Measurements from ENCODE around the gene KLHL28.

KLHL28 gene

GRCh38 chr14:44961554-44962333, at the start of gene KLHL28, which contains the start of gene TOGARAM1:
TSS of gene KLHL28 (minus strand) at chr14:44961947. CDS start at chr14:44945928, 16,019 bp downstream.
TSS of gene TOGARAM1 (plus strand) at chr14:44962190. CDS start at chr14:44962422, 232 bp downstream.
- DNase-seq (ENCODE audit: extremely low read depth in 1 of 2, low read depth in 1 of 2): peak; percentile 89 to 95

GRCh38 chr14:45003924-45004323, 42.2 kb upstream of the KLHL28 start:
- DNase-seq (ENCODE audit: extremely low read depth in 1 of 2, low read depth in 1 of 2): no peak

GRCh38 chr14:44995770-44996294, 34.1 kb upstream of the KLHL28 start:
- DNase-seq (ENCODE audit: extremely low read depth in 1 of 2, low read depth in 1 of 2): no peak

- DNase-seq (ENCODE audit: extremely low read depth in 1 of 2, low read depth in 1 of 2): no peak
These were observed 33.4 kb upstream of the KLHL28 start for GRCh38 chr14:44995196-44995595.

- no peak for DNase-seq (ENCODE audit: extremely low read depth in 1 of 2, low read depth in 1 of 2)
These were observed 28.8 kb upstream of the KLHL28 start for GRCh38 chr14:44990533-44990932.

- DNase-seq (ENCODE audit: extremely low read depth in 1 of 2, low read depth in 1 of 2): no peak
These were observed 28.0 kb upstream of the KLHL28 start for GRCh38 chr14:44989497-44990440.

GRCh38 chr14:44988694-44989093, 26.9 kb upstream of the KLHL28 start:
- DNase-seq (ENCODE audit: extremely low read depth in 1 of 2, low read depth in 1 of 2): no peak

GRCh38 chr14:44982594-44982993, 20.8 kb upstream of the KLHL28 start:
- no peak for DNase-seq (ENCODE audit: extremely low read depth in 1 of 2, low read depth in 1 of 2)

DNA sequence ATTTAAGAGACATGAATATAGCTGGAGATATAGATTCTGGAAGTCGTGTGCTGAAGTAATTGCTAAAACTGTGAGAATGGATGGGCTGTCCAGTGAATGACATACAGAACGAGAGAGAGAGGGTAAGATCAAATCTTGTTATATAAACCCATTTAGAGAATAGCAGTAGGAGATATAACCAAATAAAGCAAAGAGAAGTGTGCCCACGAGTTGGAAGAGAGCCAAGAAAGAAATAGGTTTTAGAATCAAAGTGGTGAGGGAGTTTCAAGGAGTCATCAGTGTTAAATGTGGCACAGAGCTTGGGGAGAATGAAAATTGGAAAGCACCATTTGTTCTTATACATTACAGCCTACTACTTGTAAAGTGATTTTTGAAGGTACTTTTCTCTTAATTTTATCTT, 19.5 kb upstream of the KLHL28 start:
- DNase-seq (ENCODE audit: extremely low read depth in 1 of 2, low read depth in 1 of 2): no peak

DNA sequence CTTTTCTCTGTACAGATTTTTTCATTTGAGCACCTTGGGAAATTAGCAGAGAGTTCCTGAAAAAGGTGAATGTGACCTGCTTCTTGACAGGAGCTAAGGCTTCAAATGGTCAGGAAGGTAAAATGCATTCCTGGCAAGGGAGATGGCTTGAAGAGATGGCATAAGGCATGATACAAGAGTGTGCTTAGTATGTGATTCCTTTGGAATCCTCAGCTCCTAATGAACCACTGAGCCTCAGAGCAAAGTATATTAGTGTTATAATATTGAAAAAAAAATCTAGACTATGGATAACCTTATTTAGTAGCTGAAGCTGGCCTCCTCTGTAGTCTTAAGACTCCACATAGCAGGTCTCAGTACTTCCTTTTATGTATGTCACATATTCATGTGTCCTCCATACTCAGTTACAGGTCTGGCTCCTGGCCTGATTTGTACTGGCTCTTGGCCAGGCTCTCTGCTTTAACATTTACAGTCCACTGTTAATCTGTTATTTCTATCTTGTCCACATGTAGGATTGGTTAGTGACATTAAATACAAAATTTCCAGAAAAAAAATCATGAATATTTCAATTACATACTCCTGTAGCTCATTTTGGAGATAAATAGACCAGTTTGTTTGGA, 18.1 kb upstream of the KLHL28 start:
- no peak for DNase-seq (ENCODE audit: extremely low read depth in 1 of 2, low read depth in 1 of 2)

DNA sequence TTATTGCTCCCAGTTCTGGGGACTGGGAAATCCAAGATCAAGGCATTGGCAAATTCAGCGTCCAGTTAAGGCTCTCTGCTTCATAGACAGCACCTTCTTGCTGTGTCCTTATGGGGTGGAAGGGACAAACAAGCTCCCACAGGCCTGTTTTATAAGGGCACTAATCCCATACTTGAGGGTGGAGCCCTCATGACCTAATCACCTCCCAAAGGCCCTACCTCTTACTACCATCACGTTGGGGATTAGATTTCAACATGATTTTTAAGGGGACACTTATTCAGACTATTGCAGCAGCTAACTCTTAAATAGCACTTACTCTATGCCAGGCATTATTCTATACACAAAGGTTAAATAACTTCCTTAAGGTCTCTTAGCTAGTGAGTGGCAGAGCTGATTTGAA, 17.5 kb upstream of the KLHL28 start:
- no peak for DNase-seq (ENCODE audit: extremely low read depth in 1 of 2, low read depth in 1 of 2)

DNA sequence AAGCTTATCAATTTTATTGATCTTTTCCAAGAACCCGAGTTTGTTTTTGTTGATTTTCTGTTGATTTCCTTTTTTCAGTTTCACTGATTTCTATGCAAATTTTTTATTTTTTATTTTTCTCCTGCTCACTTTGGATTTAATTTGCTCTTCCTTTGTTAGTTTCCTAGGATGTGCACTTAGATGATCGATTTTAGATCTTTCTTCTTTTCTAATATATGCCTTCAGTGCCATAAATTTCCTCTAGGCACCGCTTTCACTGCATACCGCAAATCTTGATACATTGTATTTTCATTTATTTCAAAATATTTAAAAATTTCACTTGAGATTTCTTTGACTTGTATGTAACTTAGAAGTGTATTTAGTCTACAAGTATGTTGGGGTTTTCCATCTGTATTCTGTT, 9.7 kb upstream of the KLHL28 start:
- DNase-seq (ENCODE audit: extremely low read depth in 1 of 2, low read depth in 1 of 2): no peak

GRCh38 chr14:44970907-44971306, 9.2 kb upstream of the KLHL28 start:
- DNase-seq (ENCODE audit: extremely low read depth in 1 of 2, low read depth in 1 of 2): no peak

DNA sequence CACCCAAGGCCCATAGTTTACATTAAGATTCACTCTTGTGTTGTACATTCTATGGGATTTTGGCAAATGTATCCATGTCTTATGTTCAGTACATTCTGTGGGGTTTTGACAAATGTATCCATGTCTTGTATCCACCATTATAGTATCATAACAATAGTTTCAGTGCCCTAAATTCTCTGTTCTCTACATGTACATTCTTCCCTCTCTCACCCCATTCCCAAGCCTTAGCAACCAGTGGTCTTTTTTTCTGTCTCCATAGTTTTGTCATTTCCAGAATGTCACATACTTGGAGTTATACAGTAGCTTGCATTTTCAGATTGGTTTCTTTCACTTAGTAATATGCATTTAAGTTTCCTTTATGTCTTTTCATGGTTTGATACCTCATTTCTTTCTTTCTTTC, 7.0 kb upstream of the KLHL28 start:
- DNase-seq (ENCODE audit: extremely low read depth in 1 of 2, low read depth in 1 of 2): no peak

GRCh38 chr14:44966601-44967336, 5.0 kb upstream of the KLHL28 start:
- no peak for DNase-seq (ENCODE audit: extremely low read depth in 1 of 2, low read depth in 1 of 2)

- DNase-seq (ENCODE audit: extremely low read depth in 1 of 2, low read depth in 1 of 2): no peak
These were observed 2.1 kb upstream of the KLHL28 start for GRCh38 chr14:44963775-44964380.

GRCh38 chr14:44963044-44963528, 1.3 kb upstream of the KLHL28 start:
- no peak for DNase-seq (ENCODE audit: extremely low read depth in 1 of 2, low read depth in 1 of 2)

DNA sequence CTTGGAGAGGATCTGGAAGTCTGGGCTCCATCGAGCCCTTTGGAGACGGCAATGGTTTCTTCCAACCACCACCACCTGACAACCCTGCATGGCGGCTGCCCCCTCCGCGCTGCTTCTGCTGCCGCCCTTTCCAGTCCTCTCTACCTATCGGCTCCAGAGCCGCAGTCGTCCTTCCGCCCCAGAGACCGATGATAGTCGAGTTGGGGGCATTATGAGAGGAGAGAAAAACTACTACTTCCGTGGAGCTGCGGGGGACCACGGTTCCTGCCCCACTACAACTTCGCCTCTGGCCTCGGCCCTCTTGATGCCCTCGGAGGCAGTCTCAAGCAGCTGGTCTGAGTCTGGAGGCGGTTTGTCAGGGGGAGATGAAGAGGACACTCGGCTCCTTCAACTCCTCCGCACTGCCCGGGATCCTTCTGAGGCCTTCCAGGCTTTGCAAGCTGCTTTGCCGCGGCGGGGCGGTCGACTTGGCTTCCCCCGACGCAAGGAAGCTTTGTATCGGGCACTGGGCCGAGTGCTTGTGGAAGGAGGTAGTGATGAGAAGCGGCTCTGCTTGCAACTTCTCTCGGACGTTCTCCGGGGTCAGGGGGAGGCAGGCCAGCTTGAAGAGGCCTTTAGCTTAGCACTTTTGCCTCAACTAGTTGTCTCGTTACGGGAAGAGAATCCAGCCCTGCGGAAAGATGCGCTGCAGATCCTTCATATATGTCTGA, 742 bp upstream of the KLHL28 start:
- DNase-seq (ENCODE audit: extremely low read depth in 1 of 2, low read depth in 1 of 2): peak; percentile 3 to 18

- peak; percentile 32 to 44 for DNase-seq (ENCODE audit: extremely low read depth in 1 of 2, low read depth in 1 of 2)
These were observed 595 bp downstream of the KLHL28 start for GRCh38 chr14:44961151-44961553.

Data from activated CD8-positive, alpha-beta memory T cell treated with anti-CD3 and anti-CD28 coated beads for 1 hour (primary cell).